Measurements from ENCODE around the gene UQCR11.

UQCR11 gene

GRCh38 chr19:1579222-1579621 is 26.0 kb downstream of the UQCR11 start:
- no peak overlapping the region for H3K4me3 Mint-ChIP-seq
- no peaks in the 10 kb centered on the region for H3K27me3 Mint-ChIP-seq
- no peak overlapping the region for H3K27ac Mint-ChIP-seq
- intact Hi-C loops (cut with micrococcal nuclease), result no loop called here
- H3K36me3 Mint-ChIP-seq (ENCODE audit: low read depth), result peaks cover 84% of the 10 kb centered on the region
- no peaks in the 10 kb centered on the region for H3K4me1 Mint-ChIP-seq (ENCODE audit: low read depth)
- H3K9me3 Mint-ChIP-seq, result no peaks in the 10 kb centered on the region

- H3K27me3 Mint-ChIP-seq, result no peaks in the 10 kb centered on the region
- no peaks in the 10 kb centered on the region for H3K9me3 Mint-ChIP-seq
- no peak overlapping the region for H3K4me3 Mint-ChIP-seq
- H3K4me1 Mint-ChIP-seq (ENCODE audit: low read depth), result no peaks in the 10 kb centered on the region
- intact Hi-C loops (cut with micrococcal nuclease), result no loop called here
- H3K27ac Mint-ChIP-seq, result no peak overlapping the region
- peaks cover 73% of the 10 kb centered on the region for H3K36me3 Mint-ChIP-seq (ENCODE audit: low read depth)
These were observed 27.2 kb downstream of the UQCR11 start for GRCh38 chr19:1577929-1578618.

GRCh38 chr19:1577090-1577928 is 28.0 kb downstream of the UQCR11 start:
- H3K27me3 Mint-ChIP-seq, result no peaks in the 10 kb centered on the region
- H3K27ac Mint-ChIP-seq, result no peak overlapping the region

GRCh38 chr19:1576242-1577089 is 28.8 kb downstream of the UQCR11 start:
- Mint-ChIP-seq H3K4me1 (ENCODE audit: low read depth) (no peaks in the 10 kb centered on the region), H3K9me3 (no peaks in the 10 kb centered on the region), H3K4me3 (no peak overlapping the region), H3K27me3 (peaks cover 5% of the 10 kb centered on the region), H3K36me3 (ENCODE audit: low read depth) (peaks cover 57% of the 10 kb centered on the region), H3K27ac (no peak overlapping the region)
- intact Hi-C loops (cut with micrococcal nuclease), result no loop called here

More at GRCh38 chr19:1577090-1577928, 28.0 kb downstream of the UQCR11 start:
- Mint-ChIP-seq H3K9me3 (no peaks in the 10 kb centered on the region), H3K36me3 (ENCODE audit: low read depth) (peaks cover 65% of the 10 kb centered on the region), H3K4me1 (ENCODE audit: low read depth) (no peaks in the 10 kb centered on the region), H3K4me3 (no peak overlapping the region)
- intact Hi-C loops (cut with micrococcal nuclease), result no loop called here

- no peaks in the 10 kb centered on the region for H3K9me3 Mint-ChIP-seq
- H3K4me1 Mint-ChIP-seq (ENCODE audit: low read depth), result no peaks in the 10 kb centered on the region
- no peak overlapping the region for H3K27ac Mint-ChIP-seq
- intact Hi-C loops (cut with micrococcal nuclease), result no loop called here
- H3K4me3 Mint-ChIP-seq, result no peak overlapping the region
- peaks cover 48% of the 10 kb centered on the region for H3K36me3 Mint-ChIP-seq (ENCODE audit: low read depth)
- H3K27me3 Mint-ChIP-seq, result peaks cover 10% of the 10 kb centered on the region
These were observed 29.7 kb downstream of the UQCR11 start for GRCh38 chr19:1575323-1576241.

GRCh38 chr19:1574354-1575136 is 30.7 kb downstream of the UQCR11 start:
- H3K4me1 Mint-ChIP-seq (ENCODE audit: low read depth), result peaks cover 7% of the 10 kb centered on the region
- H3K9me3 Mint-ChIP-seq, result no peaks in the 10 kb centered on the region
- no peak overlapping the region for H3K27ac Mint-ChIP-seq
- intact Hi-C loops (cut with micrococcal nuclease), result no loop called here
- H3K36me3 Mint-ChIP-seq (ENCODE audit: low read depth), result peaks cover 37% of the 10 kb centered on the region
- H3K4me3 Mint-ChIP-seq, result no peak overlapping the region
- H3K27me3 Mint-ChIP-seq, result peaks cover 20% of the 10 kb centered on the region

GRCh38 chr19:1572795-1573194 is 32.5 kb downstream of the UQCR11 start:
- Mint-ChIP-seq H3K36me3 (ENCODE audit: low read depth) (peaks cover 20% of the 10 kb centered on the region), H3K27me3 (peaks cover 32% of the 10 kb centered on the region), H3K4me3 (no peak overlapping the region), H3K9me3 (no peaks in the 10 kb centered on the region), H3K27ac (no peak overlapping the region), H3K4me1 (ENCODE audit: low read depth) (peaks cover 15% of the 10 kb centered on the region)
- intact Hi-C loops (cut with micrococcal nuclease), result no loop called here

GRCh38 chr19:1571358-1571757 is 33.9 kb downstream of the UQCR11 start:
- intact Hi-C loops (cut with micrococcal nuclease), result no loop called here
- no peaks in the 10 kb centered on the region for H3K9me3 Mint-ChIP-seq
- H3K36me3 Mint-ChIP-seq (ENCODE audit: low read depth), result peaks cover 5% of the 10 kb centered on the region
- H3K27ac Mint-ChIP-seq, result no peak overlapping the region
- peaks cover 36% of the 10 kb centered on the region for H3K27me3 Mint-ChIP-seq
- peaks cover 15% of the 10 kb centered on the region for H3K4me1 Mint-ChIP-seq (ENCODE audit: low read depth)
- no peak overlapping the region for H3K4me3 Mint-ChIP-seq

- Mint-ChIP-seq H3K27ac (no peak overlapping the region), H3K36me3 (ENCODE audit: low read depth) (peaks cover under 1% of the 10 kb centered on the region), H3K4me3 (no peak overlapping the region), H3K4me1 (ENCODE audit: low read depth) (peaks cover 15% of the 10 kb centered on the region), H3K27me3 (peaks cover 39% of the 10 kb centered on the region), H3K9me3 (no peaks in the 10 kb centered on the region)
- intact Hi-C loops (cut with micrococcal nuclease), result no loop called here
These were observed 34.4 kb downstream of the UQCR11 start for GRCh38 chr19:1570836-1571235.

- H3K9me3 Mint-ChIP-seq, result no peaks in the 10 kb centered on the region
- H3K36me3 Mint-ChIP-seq (ENCODE audit: low read depth), result no peaks in the 10 kb centered on the region
- peaks cover 15% of the 10 kb centered on the region for H3K4me1 Mint-ChIP-seq (ENCODE audit: low read depth)
- intact Hi-C loops (cut with micrococcal nuclease), result no loop called here
- peaks cover 43% of the 10 kb centered on the region for H3K27me3 Mint-ChIP-seq
- H3K4me3 Mint-ChIP-seq, result no peak overlapping the region
- H3K27ac Mint-ChIP-seq, result no peak overlapping the region
These were observed 35.3 kb downstream of the UQCR11 start for GRCh38 chr19:1569997-1570396.

- peak within 1 kb of the TSS; percentile 44 for H3K27ac Mint-ChIP-seq
- no peaks in the 10 kb centered on the region for H3K36me3 Mint-ChIP-seq (ENCODE audit: low read depth)
- intact Hi-C loops (cut with micrococcal nuclease), result no loop called here
- H3K4me1 Mint-ChIP-seq (ENCODE audit: low read depth), result peaks cover 15% of the 10 kb centered on the region
- H3K4me3 Mint-ChIP-seq, result peak within 1 kb of the TSS; percentile 65
- peaks cover 53% of the 10 kb centered on the region for H3K27me3 Mint-ChIP-seq
- no peaks in the 10 kb centered on the region for H3K9me3 Mint-ChIP-seq
These were observed 36.8 kb downstream of the UQCR11 start, which contains the start of gene MEX3D for GRCh38 chr19:1568320-1569019. MEX3D (minus strand) TSS chr19:1568325; CDS start chr19:1568058, 267 bp downstream.

GRCh38 chr19:1567848-1568227 is 37.4 kb downstream of the UQCR11 start:
- no peaks in the 10 kb centered on the region for H3K9me3 Mint-ChIP-seq
- H3K4me1 Mint-ChIP-seq (ENCODE audit: low read depth), result peaks cover 15% of the 10 kb centered on the region
- no peak overlapping the region for H3K27ac Mint-ChIP-seq
- no peak overlapping the region for H3K4me3 Mint-ChIP-seq
- intact Hi-C loops (cut with micrococcal nuclease), result no loop called here
- peaks cover 53% of the 10 kb centered on the region for H3K27me3 Mint-ChIP-seq
- H3K36me3 Mint-ChIP-seq (ENCODE audit: low read depth), result no peaks in the 10 kb centered on the region
